GM19025 (cell line): Measurements from ENCODE around the gene EEF1AKMT3.
A peak's percentile ranks its signal among the peaks of the same experiment; 100 is the strongest.
"Not testable (repeated sequence)": the region's sequence is repeated elsewhere in the genome, so short reads cannot be mapped to it uniquely, and the experiment has no call there.

Source experiments
- ATAC-seq: cut with Tn5 transposase; IDR thresholded peaks from one replicate; pipeline ENCODE4 v1.9.1; 2021; ENCODE audit warnings: mild to moderate bottlenecking, low read depth, moderate library complexity; ENCODE audit not compliant: unreplicated experiment

The EEF1AKMT3 gene

DNA sequence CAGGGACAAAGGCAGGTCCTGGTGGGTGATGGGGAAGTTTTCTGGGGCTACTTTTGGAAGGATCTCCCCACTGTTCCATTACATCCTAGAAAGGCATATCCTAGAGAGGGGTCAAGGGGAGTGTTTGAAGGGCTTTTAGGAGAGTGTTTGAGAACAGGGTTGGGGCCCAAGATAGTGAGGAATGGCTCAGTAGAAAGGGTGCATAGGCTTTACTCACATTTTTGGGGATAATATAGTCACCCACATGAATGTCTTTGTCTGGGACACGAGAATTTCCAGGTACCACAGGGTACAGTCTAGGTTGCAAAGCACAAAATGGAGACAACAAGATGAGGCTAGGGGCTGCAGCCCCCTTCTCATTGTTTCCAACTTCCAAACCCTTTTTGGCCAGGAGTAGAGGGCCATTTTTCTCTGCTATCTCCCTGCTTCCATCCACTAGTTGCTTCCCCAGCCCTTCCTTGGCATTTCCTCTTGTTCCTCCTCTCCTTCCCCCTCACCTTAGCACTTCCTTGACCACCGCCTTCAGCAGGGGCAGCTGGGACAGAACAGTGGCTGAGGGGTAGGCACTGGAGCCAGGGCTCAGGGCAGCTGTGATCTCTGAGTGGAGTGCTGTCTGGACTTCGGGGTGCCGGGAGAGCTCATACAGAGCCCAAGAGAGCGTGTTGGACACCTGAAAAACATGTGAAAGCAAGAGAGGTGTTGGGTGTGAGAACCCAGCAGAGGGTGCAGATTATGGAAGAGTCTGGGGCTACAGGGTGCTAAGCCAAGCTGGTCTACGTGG, 8.3 kb upstream of the EEF1AKMT3 start:
- ATAC-seq = no peak

DNA sequence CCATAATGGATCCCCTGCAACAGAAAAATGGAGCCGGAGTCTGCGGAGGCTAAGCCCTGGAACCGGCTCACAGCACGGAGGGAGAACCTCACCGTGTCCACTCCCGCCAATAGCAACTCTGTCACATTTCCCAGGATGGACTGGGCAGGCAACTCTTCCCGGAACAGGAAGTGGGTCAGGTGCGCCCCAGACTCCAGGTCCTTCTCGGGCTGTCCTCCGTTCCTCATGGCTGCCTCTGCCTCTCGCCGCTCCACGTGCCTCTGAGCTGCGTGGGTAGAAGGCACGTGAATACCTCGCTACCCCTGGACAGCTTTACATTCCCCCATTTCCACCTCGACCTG, 7.8 kb upstream of the EEF1AKMT3 start:
- peak; percentile 18 for ATAC-seq

DNA sequence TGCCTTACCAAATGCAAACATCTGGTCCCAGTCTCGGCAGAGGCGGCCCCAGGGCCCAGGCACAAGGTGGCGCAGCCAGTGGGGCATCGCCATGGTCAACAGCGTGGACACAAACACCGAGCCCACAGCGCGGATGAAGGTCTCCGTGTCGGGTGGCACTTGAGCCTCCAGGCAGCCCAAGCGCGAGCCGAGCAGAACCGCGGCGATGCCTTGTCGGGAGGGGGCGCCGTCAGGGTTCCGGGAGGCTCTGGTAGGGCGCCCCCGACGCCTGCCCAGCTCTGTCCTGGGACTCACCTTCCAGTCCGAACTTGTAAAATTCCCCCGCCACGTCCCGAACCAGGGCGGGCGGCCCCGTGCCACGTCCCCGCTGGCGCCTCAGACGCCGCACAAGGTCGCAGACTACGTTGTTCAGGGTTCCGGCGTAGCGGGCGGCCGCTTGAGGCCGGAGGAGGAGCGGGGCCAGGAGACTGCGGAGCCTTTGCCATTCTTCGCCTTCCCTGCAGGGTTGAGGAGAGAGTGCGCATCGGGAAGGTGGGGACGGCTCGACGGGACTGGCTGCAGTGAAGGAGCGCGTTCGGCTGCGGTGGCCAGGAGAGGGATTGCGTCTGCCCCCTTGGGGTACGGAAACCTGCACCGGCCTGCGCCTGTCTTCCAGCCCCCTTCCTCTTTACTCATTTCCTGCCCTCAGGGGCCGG, 7.3 kb upstream of the EEF1AKMT3 start:
- ATAC-seq = peak; percentile 64

DNA sequence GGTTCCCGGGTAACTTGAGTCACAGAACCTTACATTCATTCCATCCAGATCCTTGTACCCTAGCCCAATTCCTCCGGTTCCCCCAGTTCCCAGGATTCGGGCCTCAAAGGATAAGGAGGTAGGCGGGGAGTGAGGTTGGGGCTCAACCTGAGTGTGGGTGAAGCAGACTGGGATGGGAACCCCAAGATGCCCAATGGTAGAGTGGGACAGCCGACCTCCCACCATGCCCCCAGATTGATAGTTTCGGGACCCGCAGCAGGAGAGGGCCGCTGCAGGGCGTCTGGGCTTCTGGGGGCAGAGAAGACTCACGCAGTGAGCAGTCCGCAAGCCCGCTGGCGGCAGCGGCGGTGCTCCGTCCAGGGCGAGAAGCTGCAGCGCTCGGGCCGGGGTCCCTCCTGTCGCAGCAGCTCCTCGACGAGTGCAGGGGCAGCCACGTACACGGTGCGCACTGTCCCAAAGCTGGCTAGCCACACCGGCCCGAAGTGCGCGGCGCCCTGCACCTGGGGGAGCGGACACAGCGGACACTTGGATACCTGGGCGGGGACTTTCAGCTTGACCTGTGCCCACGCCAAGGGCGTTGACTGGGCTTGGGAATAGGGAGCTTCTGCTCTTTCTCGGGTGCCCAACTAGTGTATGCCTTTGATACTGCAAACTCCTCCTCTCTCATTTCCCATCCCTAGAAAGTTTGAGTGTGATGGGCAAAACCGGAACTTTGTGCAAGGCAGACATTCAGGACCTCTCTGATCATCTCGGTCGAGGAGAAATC, 6.5 kb upstream of the EEF1AKMT3 start:
- no peak for ATAC-seq

DNA sequence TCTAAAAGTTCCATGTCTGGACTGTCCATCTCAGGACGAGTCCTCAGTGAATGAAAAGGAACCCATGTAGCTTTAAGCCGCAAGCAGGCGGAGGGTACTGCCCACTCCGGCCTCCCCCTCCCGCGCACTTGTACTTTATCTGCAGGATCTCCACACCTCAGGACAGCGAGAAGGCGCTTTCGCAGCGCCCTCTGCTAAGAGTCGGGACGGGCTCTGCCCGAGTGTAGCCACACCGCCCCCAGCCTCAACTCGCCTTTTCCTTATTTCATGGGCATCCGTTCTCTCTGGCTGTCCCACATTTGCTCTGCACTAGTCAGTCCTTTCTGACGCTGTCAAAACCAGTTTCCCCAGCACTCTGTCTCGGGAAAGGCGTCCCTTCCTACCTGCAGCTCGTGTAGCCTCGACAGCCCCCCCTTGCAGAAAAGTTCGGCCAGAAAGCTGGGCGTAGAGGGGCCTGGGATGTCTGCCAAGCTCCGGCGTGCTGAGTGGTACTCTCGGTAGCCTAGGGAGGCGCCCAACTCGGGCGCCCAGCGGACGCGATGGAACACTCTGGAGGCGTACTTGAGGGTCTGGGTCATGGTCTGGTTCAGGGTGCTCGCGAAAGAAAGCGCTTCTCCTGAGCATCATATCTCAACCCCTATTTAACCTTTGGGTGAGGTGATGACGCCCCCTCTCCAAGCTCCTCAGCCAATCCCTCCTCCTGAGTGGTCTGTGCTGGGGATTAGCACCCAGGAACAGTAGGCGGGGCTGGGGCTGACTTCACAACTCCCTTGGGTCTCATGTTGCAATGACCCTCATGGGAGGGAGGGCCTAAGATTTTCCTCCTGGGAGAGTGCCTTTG, 5.7 kb upstream of the EEF1AKMT3 start, which contains the start of gene CYP27B1:
Gene CYP27B1, minus strand, starts transcription at position 615 of the 841 bp plus-strand sequence. Its CDS starts 37 bp downstream, at position 578.
- no peak for ATAC-seq

DNA sequence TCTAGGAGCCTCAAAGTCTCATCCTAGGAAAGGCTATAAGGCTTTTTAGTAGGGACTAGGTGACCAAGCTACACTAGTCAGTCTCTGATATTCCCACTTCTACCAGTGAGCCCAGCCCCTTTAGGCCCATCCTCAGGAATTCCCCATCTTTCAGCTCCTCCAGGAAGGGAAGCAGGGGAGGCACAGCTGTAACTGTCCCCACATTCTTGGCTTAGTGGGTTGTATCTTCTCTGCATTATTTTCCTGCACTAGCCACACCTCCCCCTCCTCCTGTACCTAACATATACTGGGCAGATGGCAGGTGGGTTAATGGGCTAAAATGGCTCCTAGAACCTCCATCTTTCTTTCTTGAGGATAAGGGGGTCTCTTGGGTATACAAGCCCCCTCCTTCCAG, 5.1 kb upstream of the EEF1AKMT3 start:
- ATAC-seq = no peak

DNA sequence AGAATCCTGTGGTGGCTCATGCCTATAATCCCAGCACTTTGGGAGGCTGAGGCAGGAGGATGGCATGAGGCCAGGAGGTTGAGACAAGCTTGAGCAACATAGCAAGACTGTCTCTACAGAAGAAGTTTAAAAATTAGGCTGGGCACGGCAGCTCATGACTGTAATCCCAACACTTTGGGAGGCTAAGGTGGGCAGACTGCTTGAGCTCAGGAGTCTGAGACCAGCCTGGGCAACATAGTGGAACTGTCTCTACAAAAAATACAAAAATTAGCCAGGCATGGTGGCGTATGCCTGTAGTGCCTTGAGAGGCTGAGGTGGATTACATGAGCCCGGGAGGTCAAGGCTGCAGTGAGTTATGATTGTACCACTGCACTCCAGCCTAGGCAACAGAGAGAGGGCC, 4.5 kb upstream of the EEF1AKMT3 start:
- no peak for ATAC-seq

DNA sequence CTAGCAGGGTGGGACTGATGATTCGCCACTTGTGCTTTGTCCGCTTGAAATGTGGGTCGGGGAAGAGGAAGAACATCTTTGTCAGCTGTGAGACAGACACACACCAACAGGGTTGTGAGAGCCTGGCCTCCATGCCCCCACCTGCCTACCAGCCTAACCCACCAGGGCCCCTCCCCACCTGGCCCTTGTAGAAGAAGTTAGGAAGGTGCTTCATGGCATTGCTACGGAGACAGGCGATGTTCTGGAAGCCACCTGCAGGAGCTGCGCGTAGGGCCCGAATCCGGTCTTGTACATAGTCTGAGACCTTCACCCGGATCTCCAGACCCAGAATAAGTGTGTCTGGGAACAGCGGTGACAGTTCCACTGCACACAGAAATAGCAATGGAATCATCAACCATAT, 2.8 kb upstream of the EEF1AKMT3 start:
- ATAC-seq = no peak

DNA sequence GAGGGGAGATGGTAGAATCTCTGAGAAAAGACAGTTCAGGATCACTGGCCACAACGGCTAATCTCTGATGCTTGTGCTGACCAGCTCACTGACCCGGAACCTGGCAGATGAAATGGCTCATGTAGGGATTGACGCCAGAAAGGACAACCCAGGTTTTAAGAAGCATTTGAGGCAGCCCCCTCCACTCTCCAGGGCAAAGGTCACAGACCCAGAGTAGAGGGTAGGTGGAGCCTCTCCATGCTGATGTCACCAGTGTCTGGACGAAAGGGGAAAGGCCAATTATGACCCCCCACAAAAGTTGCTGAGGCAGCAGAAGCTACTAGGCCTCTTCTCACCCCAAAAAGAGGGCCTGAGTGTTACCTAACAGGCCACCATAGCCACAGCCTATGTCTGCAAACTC, 1.7 kb upstream of the EEF1AKMT3 start:
- ATAC-seq = no peak

DNA sequence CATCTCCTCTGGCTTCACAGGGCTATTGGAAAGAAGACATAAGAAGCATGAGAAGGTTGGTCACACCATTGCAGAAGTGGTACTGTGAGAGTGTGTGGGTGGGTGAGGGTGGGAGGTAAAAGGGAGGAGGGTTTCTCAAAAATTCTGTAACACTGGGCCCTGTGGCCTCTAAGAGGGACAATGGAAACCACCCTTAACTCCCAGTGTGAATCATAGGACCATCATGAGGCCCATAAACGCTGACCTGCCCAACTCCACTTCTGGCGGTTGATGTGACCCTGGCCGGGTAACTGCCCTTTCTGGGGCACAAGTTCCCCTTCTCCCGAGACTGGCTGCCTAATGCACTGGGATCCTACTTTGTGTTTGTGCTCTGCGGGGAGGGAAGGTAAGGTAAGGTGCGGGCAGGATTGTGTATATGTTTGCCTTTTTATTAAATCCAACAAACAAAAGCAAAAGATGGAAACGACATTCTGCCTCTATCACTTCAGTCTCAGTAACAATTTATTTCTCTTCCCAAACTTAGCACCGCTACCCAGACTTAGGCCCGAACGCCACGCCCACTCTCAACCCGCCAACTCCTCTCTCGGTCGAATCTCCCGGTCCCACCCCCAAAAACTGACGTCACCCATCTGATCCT, 1.1 kb upstream of the EEF1AKMT3 start:
- peak; percentile 62 for ATAC-seq

DNA sequence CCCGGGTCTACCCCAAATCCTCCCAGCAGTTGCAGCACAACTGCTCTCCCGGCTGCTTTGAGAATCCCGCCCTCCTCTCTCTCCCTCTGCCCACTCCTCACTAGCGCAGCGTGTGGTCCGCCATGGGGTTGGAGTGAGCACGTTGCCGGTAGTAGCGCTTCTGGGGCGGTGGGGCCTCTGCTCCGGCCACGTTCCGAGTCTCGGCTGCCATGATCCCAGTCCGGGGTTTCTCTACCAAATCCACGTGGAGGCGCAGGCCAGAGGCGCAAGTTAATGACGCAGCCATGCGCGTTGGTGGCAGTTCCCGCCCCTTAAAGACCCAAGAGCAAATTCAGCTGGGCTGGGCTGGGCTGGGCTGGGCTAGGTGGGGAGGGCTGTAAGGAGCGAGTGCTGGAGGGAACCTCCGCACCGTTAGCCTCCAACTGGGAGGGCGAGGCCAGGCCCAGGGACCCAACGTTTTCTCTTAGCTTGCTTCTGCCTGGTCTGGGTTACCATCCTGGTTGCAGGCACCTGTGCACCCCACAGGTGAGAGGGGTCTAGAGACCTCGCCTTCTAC, 463 bp upstream of the EEF1AKMT3 start, which contains the start of gene METTL1:
Gene METTL1, minus strand, starts transcription at position 233 of the 556 bp plus-strand sequence. Its CDS starts 22 bp downstream, at position 211.
- ATAC-seq = peak; percentile 77

DNA sequence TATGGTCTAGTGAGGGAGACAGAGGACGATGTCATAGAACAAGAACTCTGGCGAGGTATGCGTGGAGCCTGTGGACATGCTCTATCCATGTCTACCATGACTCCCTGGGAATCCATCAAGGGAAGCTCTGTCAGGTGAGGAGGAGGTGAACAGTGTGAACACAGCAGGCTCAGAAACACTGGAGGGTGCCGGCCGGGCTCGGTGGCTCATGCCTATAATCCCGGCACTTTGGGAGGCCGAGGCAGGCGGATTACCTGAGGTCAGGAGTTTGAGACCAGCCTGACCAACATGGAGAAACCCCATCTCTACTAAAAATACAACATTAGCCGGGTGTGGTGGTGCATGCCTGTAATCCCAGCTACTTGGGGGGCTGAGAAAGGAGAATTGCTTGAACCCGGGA, 2.2 kb downstream of the EEF1AKMT3 start:
- ATAC-seq = not testable (repeated sequence)

DNA sequence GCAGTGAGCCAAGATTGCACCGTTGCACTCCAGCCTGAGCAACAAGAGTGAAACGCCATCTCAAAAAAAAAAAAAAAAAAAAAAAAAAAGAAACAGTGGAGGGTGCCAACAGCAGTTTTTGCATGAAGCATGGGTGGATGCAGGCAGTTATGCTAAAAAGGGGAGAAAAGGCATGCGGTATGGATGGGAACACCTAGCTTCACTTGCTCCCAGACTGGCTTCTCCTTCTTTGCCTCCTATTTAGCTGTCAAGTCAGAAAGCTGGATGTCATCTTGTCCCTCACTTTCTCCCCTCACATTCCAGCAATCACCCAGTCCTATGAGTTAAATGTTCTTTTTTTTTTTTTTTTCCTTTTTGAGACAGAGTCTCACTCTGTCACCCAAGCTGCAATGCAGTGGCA, 2.6 kb downstream of the EEF1AKMT3 start:
- ATAC-seq = no peak

DNA sequence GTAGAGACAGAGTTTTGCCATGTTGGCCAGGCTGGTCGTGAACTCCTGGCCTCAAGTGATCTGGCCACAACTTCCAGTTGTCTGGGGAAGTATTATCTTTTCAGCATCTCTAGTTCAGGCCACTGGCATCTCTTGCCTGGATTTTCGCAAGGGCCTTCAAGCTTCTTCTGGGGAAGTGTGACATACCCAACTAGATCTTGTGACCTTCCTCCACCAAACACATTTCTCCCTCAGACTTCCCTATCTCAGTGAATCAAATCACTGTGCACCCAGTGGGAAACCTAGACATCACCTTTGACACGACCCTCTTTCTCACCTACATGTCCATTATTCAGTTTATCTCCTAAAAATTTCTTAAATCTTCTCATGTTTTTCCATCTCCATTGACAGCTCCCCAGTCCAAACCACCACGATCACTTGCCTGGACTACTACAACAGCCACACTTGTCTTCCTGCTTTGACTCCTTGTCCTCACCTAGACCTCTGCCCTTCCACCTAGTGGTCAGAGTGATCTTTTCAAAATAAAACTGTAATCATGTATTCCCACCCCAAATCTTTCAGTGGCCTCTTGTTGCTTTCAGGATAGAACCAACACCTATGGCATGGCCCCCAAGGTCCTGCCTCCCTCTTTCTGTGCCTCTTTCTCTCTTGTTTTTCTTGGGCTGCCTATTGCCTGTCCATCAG, 3.3 kb downstream of the EEF1AKMT3 start:
- no peak for ATAC-seq

DNA sequence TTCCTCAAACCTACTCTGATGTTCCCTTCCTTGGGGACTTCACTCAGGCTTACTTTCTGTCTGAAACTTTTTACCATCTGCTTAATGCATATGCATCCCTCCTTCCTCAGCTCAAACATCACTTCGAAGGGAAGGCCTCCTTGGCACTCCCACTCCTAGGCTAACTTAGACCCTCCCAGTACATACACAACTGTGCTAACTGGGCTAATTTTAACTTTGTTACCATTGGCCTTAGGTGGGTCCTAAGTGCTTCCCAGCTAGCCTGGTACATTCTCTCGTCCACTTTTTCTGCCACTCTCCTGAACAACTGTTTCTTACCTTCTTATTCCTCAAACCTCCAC, 3.8 kb downstream of the EEF1AKMT3 start:
- ATAC-seq = no peak

DNA sequence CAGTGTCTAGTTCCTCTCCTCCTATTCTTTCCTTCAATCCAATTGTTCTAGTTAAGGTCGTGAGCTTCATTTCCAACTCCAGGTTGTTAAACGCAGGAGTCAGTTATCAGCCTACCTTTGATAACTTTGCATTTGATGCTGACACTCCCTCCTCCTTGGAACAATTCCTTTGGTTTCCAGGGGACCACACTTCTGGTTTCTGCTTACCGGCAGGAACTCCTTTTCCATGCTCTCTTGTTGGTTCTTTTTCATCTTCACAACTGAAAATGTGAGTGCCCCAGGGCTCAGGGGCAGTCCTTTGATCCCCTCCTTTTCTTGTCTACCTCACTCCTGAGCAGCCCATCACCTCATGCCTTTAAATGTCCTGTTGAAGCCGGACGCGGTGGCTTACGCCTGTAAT, 5.0 kb downstream of the EEF1AKMT3 start:
- ATAC-seq = no peak

DNA sequence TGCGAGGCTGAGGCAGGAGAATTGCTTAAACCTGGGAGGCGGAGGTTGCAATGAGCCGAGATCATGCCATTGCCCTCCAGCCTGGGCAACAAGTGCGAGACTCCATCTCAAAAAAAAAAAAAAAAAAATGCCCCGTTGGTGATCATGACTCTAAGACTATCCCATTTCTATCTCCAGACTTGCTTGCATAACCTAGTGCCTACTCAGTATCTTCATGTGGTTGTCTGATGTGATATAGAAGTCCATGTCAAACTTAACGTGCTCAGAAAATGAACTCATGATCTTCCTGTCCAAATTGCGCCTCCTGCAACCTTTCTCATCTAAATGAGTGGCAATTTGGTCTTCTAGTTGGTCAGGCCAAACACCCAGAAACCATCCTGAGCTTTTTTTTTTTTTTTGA, 5.5 kb downstream of the EEF1AKMT3 start:
- ATAC-seq = no peak

DNA sequence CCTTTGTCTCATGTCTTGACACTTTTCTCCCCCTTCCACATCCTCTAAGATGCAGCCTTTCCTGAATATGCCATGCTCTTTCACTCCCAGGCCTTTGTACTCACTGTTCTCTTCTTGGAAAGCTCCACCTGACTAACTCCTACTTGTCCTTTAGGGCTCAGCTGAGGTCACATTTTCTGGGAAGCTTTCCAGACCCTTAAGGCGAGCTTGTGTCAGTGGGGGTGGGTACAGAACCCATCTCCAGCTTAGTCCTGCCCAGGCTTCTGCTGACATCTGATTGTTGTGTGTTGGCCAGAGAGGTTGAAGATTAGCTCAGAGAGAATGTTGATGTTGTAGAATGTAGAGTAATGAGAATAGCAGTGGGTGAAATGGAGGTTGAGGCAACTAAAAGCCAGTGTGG, 7.3 kb downstream of the EEF1AKMT3 start:
- no peak for ATAC-seq

DNA sequence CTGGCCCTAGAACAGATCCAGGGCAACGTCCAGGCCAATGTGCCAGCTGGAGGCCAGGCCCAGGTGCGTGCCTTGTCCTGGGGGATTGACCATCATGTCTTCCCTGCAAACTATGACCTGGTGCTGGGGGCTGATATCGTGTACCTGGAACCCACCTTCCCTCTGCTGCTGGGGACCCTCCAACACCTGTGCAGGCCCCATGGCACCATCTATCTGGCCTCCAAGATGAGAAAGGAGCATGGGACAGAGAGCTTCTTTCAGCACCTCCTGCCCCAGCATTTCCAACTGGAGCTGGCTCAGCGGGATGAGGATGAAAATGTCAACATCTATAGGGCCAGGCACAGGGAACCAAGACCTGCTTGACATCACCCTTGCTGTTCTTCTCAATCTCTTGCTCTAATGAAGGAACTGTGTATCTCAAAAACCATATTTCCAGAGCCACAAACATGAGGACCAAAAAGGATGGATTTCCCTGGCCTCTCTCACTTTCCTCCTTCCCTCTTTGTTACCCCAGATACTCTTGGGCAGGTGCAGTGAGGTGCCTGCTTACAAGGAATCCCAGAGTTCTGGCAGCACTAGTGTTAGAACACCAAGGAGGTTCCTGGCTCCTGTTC, 8.0 kb downstream of the EEF1AKMT3 start:
- ATAC-seq = no peak
